ENCODE measurements around the gene HSPA1B.

Gene HSPA1B

DNA sequence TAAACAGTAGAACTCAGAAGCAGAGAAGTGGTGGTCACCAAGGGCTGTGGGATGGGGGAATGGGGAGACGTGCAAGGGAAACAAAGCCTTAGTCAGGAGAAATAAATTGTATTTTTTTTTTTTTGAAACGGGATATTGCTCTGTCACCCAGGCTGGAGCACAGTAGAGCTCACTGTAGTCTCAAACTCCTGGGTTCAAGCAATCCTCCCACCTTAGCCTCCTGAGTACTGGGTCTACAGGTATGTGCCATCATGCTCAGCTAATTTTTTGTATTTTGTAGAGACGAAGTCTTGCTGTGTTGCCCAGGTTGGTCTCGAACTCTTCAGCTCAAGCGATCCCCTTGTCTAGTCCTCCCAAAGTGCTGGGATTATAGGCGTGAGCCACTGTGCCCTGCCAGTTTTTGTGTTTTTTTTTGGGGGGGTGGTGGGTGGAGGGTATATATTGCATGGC, 3.4 kb downstream of the HSPA1B start:
- peak overlapping the region; percentile 72 for H3K4me3 ChIP-seq (replicated peaks; ENCODE audit: insufficient read depth, low read length)
- DNase-seq (ENCODE audit: low read depth in 1 of 2, low spot score in 1 of 2), result no peak
- no peak for TF ChIP-seq GABPA (IDR thresholded peaks at IDR 0.05; ENCODE audit: low read depth)
- TF ChIP-seq, protein P1, sequence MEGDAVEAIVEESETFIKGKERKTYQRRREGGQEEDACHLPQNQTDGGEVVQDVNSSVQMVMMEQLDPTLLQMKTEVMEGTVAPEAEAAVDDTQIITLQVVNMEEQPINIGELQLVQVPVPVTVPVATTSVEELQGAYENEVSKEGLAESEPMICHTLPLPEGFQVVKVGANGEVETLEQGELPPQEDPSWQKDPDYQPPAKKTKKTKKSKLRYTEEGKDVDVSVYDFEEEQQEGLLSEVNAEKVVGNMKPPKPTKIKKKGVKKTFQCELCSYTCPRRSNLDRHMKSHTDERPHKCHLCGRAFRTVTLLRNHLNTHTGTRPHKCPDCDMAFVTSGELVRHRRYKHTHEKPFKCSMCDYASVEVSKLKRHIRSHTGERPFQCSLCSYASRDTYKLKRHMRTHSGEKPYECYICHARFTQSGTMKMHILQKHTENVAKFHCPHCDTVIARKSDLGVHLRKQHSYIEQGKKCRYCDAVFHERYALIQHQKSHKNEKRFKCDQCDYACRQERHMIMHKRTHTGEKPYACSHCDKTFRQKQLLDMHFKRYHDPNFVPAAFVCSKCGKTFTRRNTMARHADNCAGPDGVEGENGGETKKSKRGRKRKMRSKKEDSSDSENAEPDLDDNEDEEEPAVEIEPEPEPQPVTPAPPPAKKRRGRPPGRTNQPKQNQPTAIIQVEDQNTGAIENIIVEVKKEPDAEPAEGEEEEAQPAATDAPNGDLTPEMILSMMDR (IDR thresholded peaks at IDR 0.05; ENCODE audit: insufficient read depth, low read length), result no peak
- TF ChIP-seq POLR2AphosphoS5 (IDR thresholded peaks at IDR 0.05; ENCODE audit: low read depth), result no peak
- TF ChIP-seq, protein P2, sequence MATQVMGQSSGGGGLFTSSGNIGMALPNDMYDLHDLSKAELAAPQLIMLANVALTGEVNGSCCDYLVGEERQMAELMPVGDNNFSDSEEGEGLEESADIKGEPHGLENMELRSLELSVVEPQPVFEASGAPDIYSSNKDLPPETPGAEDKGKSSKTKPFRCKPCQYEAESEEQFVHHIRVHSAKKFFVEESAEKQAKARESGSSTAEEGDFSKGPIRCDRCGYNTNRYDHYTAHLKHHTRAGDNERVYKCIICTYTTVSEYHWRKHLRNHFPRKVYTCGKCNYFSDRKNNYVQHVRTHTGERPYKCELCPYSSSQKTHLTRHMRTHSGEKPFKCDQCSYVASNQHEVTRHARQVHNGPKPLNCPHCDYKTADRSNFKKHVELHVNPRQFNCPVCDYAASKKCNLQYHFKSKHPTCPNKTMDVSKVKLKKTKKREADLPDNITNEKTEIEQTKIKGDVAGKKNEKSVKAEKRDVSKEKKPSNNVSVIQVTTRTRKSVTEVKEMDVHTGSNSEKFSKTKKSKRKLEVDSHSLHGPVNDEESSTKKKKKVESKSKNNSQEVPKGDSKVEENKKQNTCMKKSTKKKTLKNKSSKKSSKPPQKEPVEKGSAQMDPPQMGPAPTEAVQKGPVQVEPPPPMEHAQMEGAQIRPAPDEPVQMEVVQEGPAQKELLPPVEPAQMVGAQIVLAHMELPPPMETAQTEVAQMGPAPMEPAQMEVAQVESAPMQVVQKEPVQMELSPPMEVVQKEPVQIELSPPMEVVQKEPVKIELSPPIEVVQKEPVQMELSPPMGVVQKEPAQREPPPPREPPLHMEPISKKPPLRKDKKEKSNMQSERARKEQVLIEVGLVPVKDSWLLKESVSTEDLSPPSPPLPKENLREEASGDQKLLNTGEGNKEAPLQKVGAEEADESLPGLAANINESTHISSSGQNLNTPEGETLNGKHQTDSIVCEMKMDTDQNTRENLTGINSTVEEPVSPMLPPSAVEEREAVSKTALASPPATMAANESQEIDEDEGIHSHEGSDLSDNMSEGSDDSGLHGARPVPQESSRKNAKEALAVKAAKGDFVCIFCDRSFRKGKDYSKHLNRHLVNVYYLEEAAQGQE (IDR thresholded peaks at IDR 0.05; ENCODE audit: insufficient replicate concordance, low read depth), result no peak
- TF ChIP-seq SPI1 (IDR thresholded peaks at IDR 0.05; ENCODE audit: borderline replicate concordance, low read depth), result no peak
- H3K27ac ChIP-seq (replicated peaks), result peak overlapping the region; percentile 60
- H3K27me3 ChIP-seq (ENCODE audit: insufficient read depth, poor library complexity, severe bottlenecking), result no peaks in the 10 kb centered on the region

DNA sequence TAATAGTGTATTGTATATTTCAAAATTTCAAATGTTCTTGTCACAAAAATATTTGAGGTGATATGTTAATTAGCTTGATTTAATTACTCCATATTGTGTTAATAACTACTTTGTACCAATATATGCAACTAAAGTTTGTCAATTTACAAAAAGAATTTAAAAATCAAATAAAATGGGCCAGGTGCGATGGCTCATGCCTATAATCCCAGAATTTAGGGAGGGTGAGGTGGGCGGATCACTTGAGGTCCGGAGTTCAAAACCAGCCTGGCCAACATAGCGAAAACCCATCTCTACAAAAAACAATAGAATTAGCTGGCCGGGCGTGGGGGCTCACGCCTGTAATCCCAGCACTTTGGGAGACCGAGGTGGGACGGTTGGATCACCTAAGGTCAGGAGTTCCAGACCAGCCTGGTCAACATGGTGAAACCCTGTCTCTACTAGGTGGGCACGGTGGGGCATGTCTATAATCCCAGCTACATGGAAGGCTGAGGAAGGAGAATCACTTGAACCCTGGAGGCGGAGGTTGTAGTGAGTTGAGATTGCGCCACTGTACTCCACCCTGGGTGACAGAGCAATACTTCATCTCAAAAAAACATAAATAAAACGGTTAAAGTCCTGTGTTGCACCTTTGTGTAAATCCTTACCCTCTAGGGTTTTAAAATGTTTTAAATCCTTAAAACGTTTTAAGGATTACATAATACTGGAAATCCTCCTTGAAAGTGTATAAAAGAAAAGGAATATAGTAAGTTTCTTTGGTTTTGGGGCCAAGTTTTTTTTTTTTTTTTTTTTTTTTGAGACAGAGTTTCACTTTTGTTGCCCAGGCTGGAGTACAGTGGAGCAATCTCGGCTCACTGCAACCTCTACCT, 4.0 kb downstream of the HSPA1B start:
- Histone ChIP-seq H3K27ac (replicated peaks) (peak overlapping the region; percentile 97), H3K27me3 (ENCODE audit: insufficient read depth, poor library complexity, severe bottlenecking) (no peaks in the 10 kb centered on the region), H3K4me3 (replicated peaks; ENCODE audit: insufficient read depth, low read length) (no peak overlapping the region; the same call in 1 of the 2 replicates)
- DNase-seq (ENCODE audit: low read depth in 1 of 2, low spot score in 1 of 2), result peak in 1 of 2 experiments; percentile 57
- TF ChIP-seq SPI1 (IDR thresholded peaks at IDR 0.05; ENCODE audit: borderline replicate concordance, low read depth), result no peak
- TF ChIP-seq, protein P2 (IDR thresholded peaks at IDR 0.05; ENCODE audit: insufficient replicate concordance, low read depth), result no peak
- no peak for TF ChIP-seq POLR2AphosphoS5 (IDR thresholded peaks at IDR 0.05; ENCODE audit: low read depth)
- TF ChIP-seq, protein P1 (IDR thresholded peaks at IDR 0.05; ENCODE audit: insufficient read depth, low read length), result no peak
- TF ChIP-seq GABPA (IDR thresholded peaks at IDR 0.05; ENCODE audit: low read depth), result no peak

DNA sequence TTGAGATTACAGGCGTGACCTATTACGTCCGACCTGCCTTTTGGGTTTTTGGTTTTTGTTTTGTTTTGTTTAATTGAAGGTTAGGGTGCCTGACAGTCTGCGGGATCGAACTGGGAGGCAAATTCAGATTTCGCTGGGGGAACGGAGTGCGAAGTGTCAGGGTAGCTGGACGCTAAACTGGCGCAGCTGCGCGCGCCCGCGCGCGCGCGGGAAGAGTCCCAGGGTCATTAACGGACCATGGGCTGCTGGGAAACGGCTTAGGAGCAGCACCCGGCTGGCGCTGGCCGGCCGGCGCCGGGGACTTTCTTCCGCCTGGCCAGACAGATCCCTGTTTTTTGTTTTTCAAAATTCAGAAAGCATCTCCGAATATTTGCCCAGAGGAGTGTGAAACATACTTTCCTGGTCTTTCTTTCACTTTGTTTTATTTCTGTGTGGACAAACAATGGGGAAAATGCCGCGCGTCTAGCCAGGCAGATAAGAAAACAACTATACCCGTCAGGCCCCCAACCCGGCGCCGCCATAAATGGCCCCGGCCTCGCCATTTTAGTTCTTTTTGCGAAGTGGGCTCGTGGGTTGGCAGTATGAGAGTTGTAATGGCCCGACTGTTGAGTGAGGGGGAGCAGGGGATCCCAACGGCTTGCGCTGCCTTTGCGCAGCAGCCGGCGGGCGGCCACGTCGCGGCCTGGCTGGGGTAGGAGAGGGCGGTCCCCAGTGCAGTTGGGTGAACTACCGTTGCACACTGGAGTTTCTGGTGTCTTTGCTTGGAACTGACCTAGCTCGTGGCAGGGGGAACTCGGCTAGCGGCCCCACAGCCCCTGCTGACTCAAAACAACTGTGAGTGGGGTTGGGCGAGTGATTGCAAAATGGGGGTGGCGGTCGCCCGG, 7.1 kb downstream of the HSPA1B start:
- no peak for TF ChIP-seq SPI1 (IDR thresholded peaks at IDR 0.05; ENCODE audit: borderline replicate concordance, low read depth)
- TF ChIP-seq, protein P2 (IDR thresholded peaks at IDR 0.05; ENCODE audit: insufficient replicate concordance, low read depth), result peak; percentile 74
- peak; percentile 98 for TF ChIP-seq POLR2AphosphoS5 (IDR thresholded peaks at IDR 0.05; ENCODE audit: low read depth)
- no peak for TF ChIP-seq GABPA (IDR thresholded peaks at IDR 0.05; ENCODE audit: low read depth)
- TF ChIP-seq, protein P1 (IDR thresholded peaks at IDR 0.05; ENCODE audit: insufficient read depth, low read length), result no peak

More for the DNA sequence above, 7.1 kb downstream of the HSPA1B start:
- Histone ChIP-seq H3K27ac (replicated peaks) (peak overlapping the region; percentile 97), H3K4me3 (replicated peaks; ENCODE audit: insufficient read depth, low read length) (peak overlapping the region; percentile 63), H3K27me3 (ENCODE audit: insufficient read depth, poor library complexity, severe bottlenecking) (no peaks in the 10 kb centered on the region)
- peak; percentile 74 to 89 for DNase-seq (ENCODE audit: low read depth in 1 of 2, low spot score in 1 of 2)
